Islet of Langerhans (tissue), 1 donor: ENCODE measurements around the gene PIK3R2.
"Not testable (repeated sequence)": the region's sequence is repeated elsewhere in the genome, so short reads cannot be mapped to it uniquely, and the experiment has no call there.

Source experiments
- FAIRE-seq: peaks from one replicate; lab custom pipeline; 2011; peaks lifted over from hg19 to GRCh38; lab: Jason Lieb, UNC

Gene PIK3R2

GRCh38 chr19:18203863-18204393 is 51.0 kb downstream of the PIK3R2 start, which contains the start of gene RAB3A:
TSS of gene RAB3A (minus strand) at chr19:18204042. CDS start at chr19:18202740, 1,302 bp downstream.
- peak; percentile 89 for FAIRE-seq

- no peak for FAIRE-seq
These were observed 51.6 kb downstream of the PIK3R2 start for GRCh38 chr19:18204394-18205199.

GRCh38 chr19:18205200-18205892 is 52.4 kb downstream of the PIK3R2 start:
- no peak for FAIRE-seq

GRCh38 chr19:18206018-18206417 is 53.1 kb downstream of the PIK3R2 start:
- FAIRE-seq, result no peak

- no peak for FAIRE-seq
These were observed 55.4 kb downstream of the PIK3R2 start for GRCh38 chr19:18208098-18208951.

- FAIRE-seq, result not testable (repeated sequence)
These were observed 56.9 kb downstream of the PIK3R2 start for GRCh38 chr19:18209912-18210311.

- no peak for FAIRE-seq
These were observed 58.7 kb downstream of the PIK3R2 start for GRCh38 chr19:18211683-18212082.

- FAIRE-seq, result no peak
These were observed 61.9 kb downstream of the PIK3R2 start for GRCh38 chr19:18214779-18215433.

- no peak for FAIRE-seq
These were observed 63.8 kb downstream of the PIK3R2 start for GRCh38 chr19:18216789-18217188.

- FAIRE-seq, result no peak
These were observed 65.2 kb downstream of the PIK3R2 start for GRCh38 chr19:18218159-18218558.

- FAIRE-seq, result no peak
These were observed 65.6 kb downstream of the PIK3R2 start for GRCh38 chr19:18218600-18218999.
